WI38 (cell line): ENCODE measurements around the gene XDH.

Experiments
- H3K4me3 ChIP-seq: 2 replicates; pipeline ENCODE4 v1.5.1; 2011; ENCODE audit warnings: low read depth, mild to moderate bottlenecking, control low read depth, low read length
- TF ChIP-seq, protein P1 (sequence below): IDR thresholded peaks from 2 replicates; pipeline ENCODE4 v1.5.1; 2012; ENCODE audit warnings: low read depth, mild to moderate bottlenecking, control low read depth, low read length

Gene XDH

DNA sequence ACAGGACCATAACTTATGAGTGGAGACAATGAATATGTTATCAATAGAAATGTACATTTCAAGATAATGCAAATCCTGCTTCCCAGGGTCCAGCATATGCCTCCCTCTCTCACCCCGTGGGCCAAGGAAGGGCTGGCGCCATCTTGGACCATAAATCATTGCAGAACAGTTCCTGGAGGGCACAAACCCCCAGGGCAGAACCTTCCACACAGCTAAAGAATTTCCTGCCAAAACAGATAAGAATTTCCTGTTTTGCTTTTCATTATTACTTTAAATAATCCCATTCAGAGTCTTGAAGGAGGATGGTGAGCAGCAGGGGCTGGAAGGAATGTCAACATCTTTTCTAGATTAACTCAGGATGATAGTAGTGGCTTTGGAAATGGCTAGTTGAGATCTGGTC lies 126.9 kb downstream of the XDH start:
- H3K4me3 ChIP-seq = no peak overlapping the region
- TF ChIP-seq, protein P1, sequence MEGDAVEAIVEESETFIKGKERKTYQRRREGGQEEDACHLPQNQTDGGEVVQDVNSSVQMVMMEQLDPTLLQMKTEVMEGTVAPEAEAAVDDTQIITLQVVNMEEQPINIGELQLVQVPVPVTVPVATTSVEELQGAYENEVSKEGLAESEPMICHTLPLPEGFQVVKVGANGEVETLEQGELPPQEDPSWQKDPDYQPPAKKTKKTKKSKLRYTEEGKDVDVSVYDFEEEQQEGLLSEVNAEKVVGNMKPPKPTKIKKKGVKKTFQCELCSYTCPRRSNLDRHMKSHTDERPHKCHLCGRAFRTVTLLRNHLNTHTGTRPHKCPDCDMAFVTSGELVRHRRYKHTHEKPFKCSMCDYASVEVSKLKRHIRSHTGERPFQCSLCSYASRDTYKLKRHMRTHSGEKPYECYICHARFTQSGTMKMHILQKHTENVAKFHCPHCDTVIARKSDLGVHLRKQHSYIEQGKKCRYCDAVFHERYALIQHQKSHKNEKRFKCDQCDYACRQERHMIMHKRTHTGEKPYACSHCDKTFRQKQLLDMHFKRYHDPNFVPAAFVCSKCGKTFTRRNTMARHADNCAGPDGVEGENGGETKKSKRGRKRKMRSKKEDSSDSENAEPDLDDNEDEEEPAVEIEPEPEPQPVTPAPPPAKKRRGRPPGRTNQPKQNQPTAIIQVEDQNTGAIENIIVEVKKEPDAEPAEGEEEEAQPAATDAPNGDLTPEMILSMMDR = no peak

DNA sequence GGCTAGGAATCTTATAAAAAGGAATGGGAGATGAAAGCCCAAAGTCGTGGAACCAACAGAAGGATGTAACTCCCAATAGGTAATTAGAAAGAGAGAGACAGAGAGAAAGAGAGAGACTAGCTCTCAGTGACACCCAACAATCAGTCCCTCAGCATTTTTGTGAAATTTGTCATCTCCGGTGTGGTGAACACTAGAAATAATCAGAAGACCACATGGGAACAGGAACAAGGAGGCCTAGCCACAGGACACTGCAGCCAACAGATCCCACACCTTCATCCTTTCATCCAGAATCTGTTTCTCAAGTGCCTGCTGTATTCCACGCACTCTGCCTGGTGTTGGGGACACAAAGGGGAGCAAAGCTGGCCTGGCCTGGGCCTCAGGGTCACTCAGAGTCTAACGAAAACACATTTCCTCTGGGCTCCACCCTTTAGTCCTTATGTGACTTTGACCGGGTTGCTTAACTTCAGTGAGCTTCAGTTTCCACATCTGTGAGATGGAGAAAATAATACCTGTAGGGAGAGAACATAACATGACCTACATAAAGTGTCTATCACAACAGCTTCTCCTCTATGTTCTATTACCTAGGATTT lies 127.5 kb downstream of the XDH start:
- no peak overlapping the region for H3K4me3 ChIP-seq
- TF ChIP-seq, protein P1 = no peak

DNA sequence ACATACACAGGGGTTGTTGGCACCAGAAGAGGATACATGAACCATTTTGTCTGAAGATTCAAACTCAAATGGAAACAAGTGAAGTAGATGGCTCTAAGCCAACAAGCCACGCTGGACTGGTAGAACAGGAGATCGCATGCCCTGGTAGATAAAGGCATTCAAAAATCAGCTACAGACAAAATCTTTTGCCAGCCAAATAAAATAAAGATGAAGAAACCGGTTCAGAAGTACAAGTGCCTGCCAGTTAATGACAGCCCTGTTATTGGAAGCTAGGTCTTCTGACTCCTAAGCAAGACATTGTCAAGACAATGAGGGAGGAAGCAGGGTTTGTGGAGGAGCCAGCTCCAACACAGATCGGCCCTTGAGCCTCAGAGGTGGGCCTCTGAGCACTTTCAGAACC lies 128.3 kb downstream of the XDH start:
- TF ChIP-seq, protein P1 = no peak
- no peak overlapping the region for H3K4me3 ChIP-seq
